ENCODE measurements around the gene DCXR. TPM values are rescaled to one million over a fixed set of nuclear protein-coding genes. Genes with fewer than 3 reads are reported as not detected.
A peak's percentile ranks its signal among the peaks of the same experiment; 100 is the strongest.

DCXR gene
- total and polyA plus RNA-seq, 9 donors: 16.7 to 217 (median 131) TPM

GRCh38 chr17:82050761-82051641, 13.5 kb upstream of the DCXR start:
- Histone ChIP-seq H3K36me3 (no peaks in the 10 kb centered on the region), H3K4me3 (peak overlapping the region; percentile 59), H3K27ac (peak overlapping the region; percentile 36 to 75), H3K27me3 (no peaks in the 10 kb centered on the region), H3K4me1 (ENCODE audit: insufficient read depth) (peaks cover 9% of the 10 kb centered on the region), H3K9me3 (no peaks in the 10 kb centered on the region)
- no peak for TF ChIP-seq CTCF (IDR thresholded peaks at IDR 0.05)
- no peak for TF ChIP-seq POLR2A (IDR thresholded peaks at IDR 0.05)
- TF ChIP-seq EP300 (IDR thresholded peaks at IDR 0.05): no peak
- intact Hi-C loops (cut with DNase I): loop anchor here in 1 of 4 donors (10.0 kb wide), 1 partner anchor 56 kb away; no protein-coding TSS in a partner anchor
- WGBS, 3 donors: 9 to 19% (median 12%) methylated on average over 41 to 79 of the region's 79 CpGs
- peak in 3 of 5 donors; percentile 21 to 29 (median 27) for DNase-seq

- no peaks in the 10 kb centered on the region for H3K27me3 ChIP-seq
- H3K27ac ChIP-seq: peak overlapping the region in 1 of 2 donors; percentile 75
- peak overlapping the region; percentile 59 for H3K4me3 ChIP-seq
- no peaks in the 10 kb centered on the region for H3K36me3 ChIP-seq
- H3K4me1 ChIP-seq (ENCODE audit: insufficient read depth): peaks cover 9% of the 10 kb centered on the region
- intact Hi-C loops (cut with DNase I): loop anchor here in 1 of 4 donors (10.0 kb wide), 1 partner anchor 55 kb away; no protein-coding TSS in a partner anchor
- TF ChIP-seq CTCF (IDR thresholded peaks at IDR 0.05) (no peak), POLR2A (IDR thresholded peaks at IDR 0.05) (no peak), EP300 (IDR thresholded peaks at IDR 0.05) (no peak)
- peak in 2 of 5 donors; percentile 13 to 37 for DNase-seq
- WGBS, 3 donors: 82 to 89% (median 84%) methylated on average over 25 to 28 of the region's 28 CpGs
- no peaks in the 10 kb centered on the region for H3K9me3 ChIP-seq
Observed at GRCh38 chr17:82050152-82050760, 12.8 kb upstream of the DCXR start.

GRCh38 chr17:82049521-82049971, 12.0 kb upstream of the DCXR start:
- Histone ChIP-seq H3K4me1 (ENCODE audit: insufficient read depth) (peaks cover 9% of the 10 kb centered on the region), H3K9me3 (no peaks in the 10 kb centered on the region), H3K36me3 (no peaks in the 10 kb centered on the region), H3K27me3 (no peaks in the 10 kb centered on the region), H3K27ac (no peak overlapping the region), H3K4me3 (no peak overlapping the region)
- intact Hi-C loops (cut with DNase I): no loop called here
- 80 to 92% (median 92%) methylated on average over 3 to 16 of the region's 16 CpGs for WGBS, 3 donors
- TF ChIP-seq POLR2A (IDR thresholded peaks at IDR 0.05) (no peak), EP300 (IDR thresholded peaks at IDR 0.05) (no peak), CTCF (IDR thresholded peaks at IDR 0.05) (no peak)
- DNase-seq: peak in 2 of 5 donors; percentile 8 to 23

- DNase-seq: no peak
- intact Hi-C loops (cut with DNase I): no loop called here
- 80 to 89% (median 87%) methylated on average over 6 to 8 of the region's 8 CpGs for WGBS, 3 donors
Observed at GRCh38 chr17:82049106-82049505, 11.6 kb upstream of the DCXR start.

More at GRCh38 chr17:82049106-82049505, 11.6 kb upstream of the DCXR start:
- TF ChIP-seq EP300 (IDR thresholded peaks at IDR 0.05) (no peak), CTCF (IDR thresholded peaks at IDR 0.05) (no peak), POLR2A (IDR thresholded peaks at IDR 0.05) (no peak)
- H3K36me3 ChIP-seq: no peaks in the 10 kb centered on the region
- H3K27me3 ChIP-seq: no peaks in the 10 kb centered on the region
- H3K9me3 ChIP-seq: no peaks in the 10 kb centered on the region
- H3K27ac ChIP-seq: no peak overlapping the region
- peaks cover 9% of the 10 kb centered on the region for H3K4me1 ChIP-seq (ENCODE audit: insufficient read depth)
- no peak overlapping the region for H3K4me3 ChIP-seq
